A549 treated with AZD9567 at 1 μM for 4 hours (cell line): ENCODE results near the gene C4orf51. TPM values are rescaled to one million over a fixed set of nuclear protein-coding genes. Genes with fewer than 3 reads are reported as not detected.

Experiments
- total RNA-seq: library from RNA; stranded (reverse); fragments of 200-300 nt; extraction: Qiagen RNA extraction; gene quantifications from 5 replicates; pipeline ENCODE4 v1.2.3, GENCODE V29; 2022; ENCODE audit not compliant: insufficient read depth

Gene C4orf51
- not detected in 5 replicates for total RNA-seq

GRCh38 chr4:145679991-145680455 lies at the start of gene C4orf51:
TSS of gene C4orf51 (plus strand) at chr4:145680146. CDS start at chr4:145680204, 58 bp downstream.

Other genes with a start within 250 kb of the C4orf51 start
- gene SMAD1, start 198.3 kb upstream of the C4orf51 start, total RNA-seq, result 7.8 to 9.2 TPM (median 8.7 TPM) in 5 replicates
- 0.87 to 6.8 TPM (median 1.3 TPM) in 5 replicates for gene MMAA, start 60.8 kb upstream of the C4orf51 start, total RNA-seq